SU-DHL-6 (cell line): ENCODE measurements around the gene CTPS1.

ENCODE experiments used
- H2AFZ ChIP-seq: fragments of 200-600 bp; sonication (generic); 2 replicates; pipeline ENCODE4 v1.6.1; 2014; ENCODE audit warnings: low read depth, mild to moderate bottlenecking, moderate library complexity, mixed read lengths, antibody characterized with exemption, low read length; ENCODE audit not compliant: severe bottlenecking
- H3F3A ChIP-seq: fragments of 200-600 bp; shearing (Covaris generic); 2 replicates; pipeline ENCODE4 v1.6.0; 2016; ENCODE audit warnings: antibody characterized with exemption, mild to moderate bottlenecking; ENCODE audit not compliant: insufficient read depth
- H3K27ac ChIP-seq: fragments of 200-600 bp; sonication (generic); 2 replicates; pipeline ENCODE4 v1.5.1; 2016; ENCODE audit warnings: low read depth, mild to moderate bottlenecking, low read length, moderate library complexity, mixed read lengths
- H3K27me3 ChIP-seq: fragments of 200-600 bp; sonication (generic), shearing (Covaris generic); 2 replicates; pipeline ENCODE4 v1.6.0; 2014; ENCODE audit warnings: mild to moderate bottlenecking, low read length
- H3K36me3 ChIP-seq: fragments of 200-600 bp; sonication (generic); 2 replicates; pipeline ENCODE4 v1.6.1; 2014; ENCODE audit warnings: mild to moderate bottlenecking, low read length, mixed read lengths
- H3K4me2 ChIP-seq: fragments of 300-600, 200-600 bp; shearing (Covaris generic), sonication (generic); 2 replicates; pipeline ENCODE4 v1.6.0; 2014; ENCODE audit warnings: low read length, low read depth, mild to moderate bottlenecking; ENCODE audit not compliant: poor library complexity, severe bottlenecking
- H3K4me3 ChIP-seq: fragments of 200-600 bp; sonication (generic); 2 replicates; pipeline ENCODE4 v1.5.1; 2014; ENCODE audit warnings: antibody characterized with exemption, low read length, mild to moderate bottlenecking, mixed read lengths; ENCODE audit not compliant: insufficient read depth, poor library complexity, severe bottlenecking
- H3K79me2 ChIP-seq: fragments of 200-600 bp; sonication (generic); 2 replicates; pipeline ENCODE4 v1.6.1; 2014; ENCODE audit warnings: mild to moderate bottlenecking, low read length, moderate library complexity; ENCODE audit not compliant: insufficient read depth
- H3K9ac ChIP-seq: fragments of 200-600 bp; sonication (generic); 2 replicates; pipeline ENCODE4 v1.7.0; 2014; ENCODE audit warnings: mild to moderate bottlenecking, low read length
- H3K9me2 ChIP-seq: fragments of 200-600 bp; sonication (generic); replicated peaks from 2 replicates; pipeline ENCODE4 v1.6.1; 2014; ENCODE audit warnings: low read length; ENCODE audit not compliant: insufficient read depth
- H3K9me3 ChIP-seq: fragments of 200-600 bp; sonication (generic); 2 replicates; pipeline ENCODE4 v1.6.1; 2014; ENCODE audit warnings: low read length, mixed read lengths; ENCODE audit not compliant: insufficient read depth
- H4K20me1 ChIP-seq: fragments of 200-600 bp; sonication (generic); 2 replicates; pipeline ENCODE4 v1.6.1; 2014; ENCODE audit warnings: low read depth, mild to moderate bottlenecking, antibody characterized with exemption, low read length, moderate library complexity, mixed read lengths
- CTCF ChIP-seq: fragments of 200-600 bp; sonication (generic); IDR thresholded peaks from one replicate; pipeline ENCODE4 v1.5.1; 2017; ENCODE audit warnings: antibody characterized with exemption, mild to moderate bottlenecking, low read length, moderate library complexity; ENCODE audit not compliant: insufficient read depth, poor library complexity, severe bottlenecking
- EZH2phosphoT487 ChIP-seq: fragments of 200-600 bp; sonication (generic), shearing (Covaris generic); conservative IDR thresholded peaks from 2 replicates; pipeline ENCODE4 v1.6.1; 2018; ENCODE audit warnings: mild to moderate bottlenecking, antibody characterized with exemption, low read length, moderate library complexity, mixed read lengths

CTPS1 gene

DNA sequence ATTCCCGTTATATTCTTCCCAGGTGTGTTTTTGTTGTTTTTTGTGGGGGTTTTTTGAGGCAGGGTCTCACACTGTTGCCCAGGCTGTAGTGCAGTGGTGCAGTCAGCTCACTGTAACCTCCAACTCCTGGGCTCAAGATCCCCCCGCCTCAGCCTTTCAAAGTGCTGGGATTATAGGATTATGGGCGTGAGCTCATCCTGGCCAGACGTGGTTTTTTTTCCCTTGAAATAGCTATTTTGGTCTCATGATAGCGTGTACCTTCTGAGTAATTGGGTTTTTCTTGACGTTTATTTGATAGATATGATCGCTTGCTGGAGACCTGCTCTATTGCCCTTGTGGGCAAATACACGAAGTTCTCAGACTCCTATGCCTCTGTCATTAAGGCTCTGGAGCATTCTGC lies 17.6 kb downstream of the CTPS1 start:
- Histone ChIP-seq H4K20me1 (no peaks in the 10 kb centered on the region; the same call in none of the 2 replicates), H3K27me3 (no peaks in the 10 kb centered on the region), H3K79me2 (peaks cover 18% of the 10 kb centered on the region), H3F3A (peaks cover 9% of the 10 kb centered on the region; the same call in 1 of the 2 replicates), H3K36me3 (peaks cover 58% of the 10 kb centered on the region), H3K27ac (no peak overlapping the region), H3K4me3 (no peak overlapping the region), H3K9ac (no peak overlapping the region), H2AFZ (no peak overlapping the region), H3K4me2 (no peak overlapping the region), H3K9me3 (no peaks in the 10 kb centered on the region), H3K9me2 (no peaks in the 10 kb centered on the region)
- TF ChIP-seq EZH2phosphoT487 (no peak), CTCF (no peak)

GRCh38 chr1:40998668-40999067 lies 19.2 kb downstream of the CTPS1 start:
- H3K4me3 ChIP-seq: no peak overlapping the region
- no peak overlapping the region for H3K27ac ChIP-seq
- H3K79me2 ChIP-seq: peaks cover 18% of the 10 kb centered on the region
- H3K9ac ChIP-seq: no peak overlapping the region
- H3K36me3 ChIP-seq: peaks cover 63% of the 10 kb centered on the region
- no peak overlapping the region for H3K4me2 ChIP-seq
- TF ChIP-seq EZH2phosphoT487 (no peak), CTCF (no peak)
- no peak overlapping the region for H2AFZ ChIP-seq
- peaks cover 22% of the 10 kb centered on the region for H3F3A ChIP-seq
- no peaks in the 10 kb centered on the region for H3K9me2 ChIP-seq
- H4K20me1 ChIP-seq: no peaks in the 10 kb centered on the region; the same call in none of the 2 replicates
- H3K27me3 ChIP-seq: no peaks in the 10 kb centered on the region
- no peaks in the 10 kb centered on the region for H3K9me3 ChIP-seq

DNA sequence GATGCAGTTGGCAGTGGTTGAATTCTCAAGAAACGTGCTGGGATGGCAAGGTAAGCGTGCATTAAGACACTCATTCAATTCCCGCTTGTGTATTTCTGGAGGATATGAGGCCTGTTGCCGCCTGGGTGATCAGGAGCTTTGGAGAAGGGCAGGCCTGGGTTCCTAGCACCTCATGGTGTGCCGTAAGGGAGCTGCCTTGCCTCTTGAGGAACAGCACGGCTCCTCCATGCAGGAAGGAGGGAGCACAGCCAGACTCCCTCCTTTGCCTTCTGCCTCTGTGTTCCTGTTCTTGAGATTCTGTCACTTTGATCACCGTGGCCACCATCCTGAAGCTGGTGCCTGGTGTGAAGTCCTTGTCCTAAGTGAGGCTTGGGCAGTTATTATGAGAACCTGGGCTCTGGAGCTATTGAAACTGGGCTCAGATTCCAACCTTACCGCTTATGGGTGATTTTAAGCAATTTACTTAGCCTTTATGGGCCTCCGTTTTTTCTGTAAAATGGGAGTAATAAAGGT lies 23.7 kb downstream of the CTPS1 start:
- no peak overlapping the region for H3K4me2 ChIP-seq
- H3K9me3 ChIP-seq: no peaks in the 10 kb centered on the region
- no peak for TF ChIP-seq EZH2phosphoT487
- TF ChIP-seq CTCF: no peak
- no peaks in the 10 kb centered on the region for H3K9me2 ChIP-seq
- no peak overlapping the region for H3K9ac ChIP-seq
- H2AFZ ChIP-seq: no peak overlapping the region
- H3F3A ChIP-seq: peaks cover 22% of the 10 kb centered on the region
- no peaks in the 10 kb centered on the region; the same call in 1 of the 2 replicates for H4K20me1 ChIP-seq
- H3K79me2 ChIP-seq: peaks cover 6% of the 10 kb centered on the region; the same call in 1 of the 2 replicates
- H3K27me3 ChIP-seq: no peaks in the 10 kb centered on the region
- H3K36me3 ChIP-seq: peaks cover 45% of the 10 kb centered on the region
- H3K4me3 ChIP-seq: no peak overlapping the region
- peak overlapping the region; percentile 18; the same call in 1 of the 2 replicates for H3K27ac ChIP-seq
